ENCODE measurements around the gene USP10.

DNA sequence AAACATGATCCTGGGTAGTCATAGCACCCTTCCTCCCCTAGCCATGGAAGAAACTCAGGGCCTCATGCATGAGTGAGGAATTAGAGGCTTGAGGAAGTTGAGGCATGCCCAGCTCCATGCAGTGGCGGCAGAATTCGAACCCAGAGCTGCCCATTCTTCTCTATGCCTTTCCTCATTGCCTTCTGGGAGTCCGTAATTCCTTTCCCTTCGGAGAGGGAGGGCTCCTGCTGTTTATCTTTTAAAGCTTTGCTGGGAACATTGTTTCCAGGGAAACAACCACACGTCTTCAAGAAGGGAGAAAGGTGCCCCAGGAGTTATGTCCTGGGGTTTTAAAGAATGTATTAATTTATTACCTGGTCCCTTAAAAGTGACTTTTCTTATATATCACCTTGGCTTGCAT is 128.5 kb downstream of the USP10 start:
- TF ChIP-seq SUZ12 (IDR thresholded peaks at IDR 0.05; ENCODE audit: extremely low read depth, insufficient read depth, insufficient read length) (no peak), ZNF274 (IDR thresholded peaks at IDR 0.05; ENCODE audit: low read depth, low read length) (no peak), YY1 (IDR thresholded peaks at IDR 0.05; ENCODE audit: insufficient read depth, insufficient read length) (no peak)

Measured in NT2/D1 (cell line).